Skin of body (tissue), 2 donors: ENCODE data around the gene MAS1. TPM values are rescaled to one million over a fixed set of nuclear protein-coding genes. Genes with fewer than 3 reads are reported as not detected.
"Not testable (repeated sequence)": the region's sequence is repeated elsewhere in the genome, so short reads cannot be mapped to it uniquely, and the experiment has no call there.

Experiments
- DNase-seq: peaks from one replicate; lab custom pipeline; 2025; lab: John Stamatoyannopoulos, UW
- total RNA-seq: library from RNA; depleted of rRNA; stranded (reverse); fragments of >200 nt; gene quantifications from one replicate; pipeline ENCODE4 v1.2.3, GENCODE V29; 2014

MAS1 gene
- total RNA-seq, 1 donor from 2014 or later, result under 0.01 TPM

DNA sequence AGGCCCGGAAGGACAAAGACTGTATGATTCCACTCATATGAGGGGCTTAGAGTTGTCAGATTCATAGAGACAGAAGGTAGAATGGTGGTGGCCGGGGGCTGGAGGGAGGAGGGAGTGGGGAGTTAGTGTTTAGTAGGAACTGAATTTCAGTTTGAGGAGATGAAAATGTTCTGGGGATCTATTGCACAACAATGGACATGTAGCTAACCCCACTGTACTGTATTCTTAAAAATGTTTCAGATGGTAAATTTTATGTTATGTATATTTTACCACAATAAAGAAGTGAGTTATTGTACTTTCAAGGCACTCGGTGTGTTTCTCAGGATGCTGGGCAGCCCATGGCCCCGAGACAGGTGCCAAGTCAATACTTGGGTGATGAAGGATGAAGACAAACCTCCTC lies 25.4 kb downstream of the MAS1 start:
- no peak for DNase-seq

DNA sequence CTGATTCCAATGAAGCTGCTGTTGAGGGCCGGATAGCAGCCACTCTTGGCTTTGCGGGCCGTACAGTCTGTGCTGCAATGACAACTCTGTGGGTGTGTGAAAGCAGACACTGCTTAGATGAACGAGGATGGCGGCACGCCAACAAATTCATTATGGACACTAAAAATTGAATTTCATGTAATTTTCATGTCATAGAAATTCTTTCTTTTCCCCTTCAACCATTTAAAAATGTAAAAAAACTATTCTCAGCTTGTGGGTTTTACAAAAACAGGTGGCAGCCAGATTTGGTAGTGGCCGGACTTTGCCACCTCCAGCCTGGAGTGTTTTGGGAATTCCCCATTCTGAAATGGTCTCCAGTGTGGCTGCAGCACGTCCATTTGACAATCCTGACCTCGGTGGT lies 26.0 kb downstream of the MAS1 start:
- no peak for DNase-seq

DNA sequence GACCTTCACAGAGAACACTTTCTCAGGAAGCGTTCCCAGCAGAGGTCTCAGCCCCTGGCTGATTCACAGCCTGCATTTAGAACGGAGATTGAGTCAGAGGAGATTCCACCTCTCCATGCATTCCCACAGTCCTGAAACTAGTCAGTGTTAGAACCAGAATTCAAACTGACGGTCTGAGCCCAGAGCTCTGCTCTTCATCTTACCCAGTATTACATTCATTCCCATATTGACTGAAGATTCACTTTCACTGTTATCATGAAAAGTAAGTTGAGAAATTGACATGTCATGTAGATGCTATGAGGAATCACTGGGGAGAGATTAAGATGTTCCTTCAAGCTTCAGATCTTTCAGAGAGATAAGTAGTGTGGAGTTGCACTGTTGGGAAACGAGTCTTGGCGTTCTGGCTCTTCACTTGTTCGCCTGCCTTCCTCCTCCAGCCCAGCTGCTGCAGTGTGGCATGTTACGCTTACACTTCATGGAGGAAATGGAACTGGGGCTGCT lies 28.3 kb downstream of the MAS1 start:
- no peak for DNase-seq

- no peak for DNase-seq
Observed at GRCh38 chr6:159919800-159920199, 29.0 kb downstream of the MAS1 start.

- DNase-seq, result not testable (repeated sequence)
Observed at GRCh38 chr6:159924150-159924549, 33.4 kb downstream of the MAS1 start.

DNA sequence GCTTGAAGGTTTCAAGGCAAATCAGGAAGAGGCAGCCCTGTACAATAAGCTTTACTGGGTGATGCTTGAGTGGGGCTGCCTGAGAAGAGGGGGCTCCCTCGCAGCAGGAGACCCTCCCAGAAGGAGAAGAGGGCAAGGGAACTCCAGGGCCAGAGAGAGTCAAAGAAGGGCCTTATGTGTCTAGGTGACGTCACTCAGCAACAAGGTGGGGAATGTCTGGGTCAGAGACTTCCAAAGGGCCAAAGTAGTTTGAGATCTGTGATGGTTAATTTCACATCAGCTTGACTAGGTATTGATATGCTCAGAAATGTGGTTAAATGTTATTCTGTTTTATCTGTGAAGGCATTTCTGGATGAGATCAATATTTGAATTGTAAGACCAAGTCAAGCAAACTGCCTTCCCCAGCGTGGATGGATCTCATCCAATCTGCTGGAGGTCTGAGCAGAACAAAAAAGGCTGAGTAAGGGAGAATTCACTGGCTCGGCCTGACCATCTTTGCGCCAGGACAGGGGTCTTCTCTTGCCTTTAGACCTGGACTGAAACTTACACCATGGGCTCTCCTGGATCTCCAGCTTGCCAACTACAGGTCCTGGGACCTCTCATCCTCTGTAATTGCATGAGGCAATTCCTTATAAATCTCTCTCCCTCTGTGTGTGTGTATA lies 35.9 kb downstream of the MAS1 start:
- no peak for DNase-seq

DNA sequence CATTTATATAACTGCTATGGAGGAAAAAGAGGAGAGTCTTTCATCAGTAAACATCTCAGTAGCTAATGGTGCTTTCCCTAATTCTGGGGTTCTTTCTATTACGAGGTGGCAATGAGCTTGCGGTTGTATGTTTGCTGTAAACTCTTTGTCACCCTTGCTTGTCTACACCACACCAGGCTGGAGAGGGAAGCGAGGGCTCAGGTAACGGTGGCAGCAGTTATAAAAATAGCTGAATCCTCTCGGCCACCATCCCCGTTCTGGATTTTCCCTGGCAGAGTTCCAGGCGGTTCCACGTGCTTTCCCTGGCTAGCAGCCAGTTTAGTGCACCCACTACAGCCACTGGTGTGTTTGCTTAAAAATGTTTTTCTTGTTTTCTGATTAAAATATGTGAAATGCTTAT lies 39.0 kb downstream of the MAS1 start:
- DNase-seq, result no peak

GRCh38 chr6:159931112-159931511 lies 40.3 kb downstream of the MAS1 start:
- DNase-seq, result no peak

- no peak for DNase-seq
Observed at GRCh38 chr6:159931846-159932245, 41.1 kb downstream of the MAS1 start.

DNA sequence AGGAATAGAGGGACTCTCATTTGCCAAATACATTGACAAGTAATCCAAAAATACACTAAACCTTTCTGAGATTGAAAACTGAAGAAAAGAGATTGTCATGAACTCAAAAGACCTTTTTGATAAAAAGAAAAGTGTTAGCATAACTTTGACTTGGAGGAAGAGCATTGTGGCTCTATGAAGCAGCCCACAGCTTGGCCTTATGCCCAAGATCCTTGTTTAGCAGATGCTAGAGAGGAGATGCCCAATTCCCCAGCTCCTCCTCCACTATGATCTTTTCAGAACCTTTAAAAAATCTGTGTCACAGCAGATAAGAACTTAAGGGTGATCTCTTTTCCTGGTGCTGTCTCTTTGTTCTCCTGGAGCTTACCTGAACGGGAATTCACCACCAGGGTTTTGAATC lies 42.3 kb downstream of the MAS1 start:
- no peak for DNase-seq

DNA sequence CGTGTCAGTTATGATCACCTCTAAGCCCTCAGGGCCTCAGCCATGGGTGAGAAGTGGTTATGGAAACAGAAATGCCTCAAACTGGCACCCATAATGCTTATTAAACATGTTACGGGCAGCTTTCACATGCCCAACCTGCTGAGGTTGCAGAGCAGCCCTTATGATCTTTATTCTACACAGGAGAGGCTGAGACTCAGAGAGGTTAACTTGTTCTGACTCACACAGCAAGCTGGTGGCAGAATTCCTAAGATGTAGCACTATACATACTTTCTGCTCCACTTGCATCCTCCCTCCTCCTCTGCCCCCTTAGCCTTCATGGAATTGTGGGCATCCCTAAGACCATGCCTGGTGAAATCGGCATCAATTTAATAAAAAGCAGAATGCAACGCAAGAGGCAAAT lies 43.4 kb downstream of the MAS1 start:
- DNase-seq, result no peak

- DNase-seq, result no peak
Observed at GRCh38 chr6:159935065-159935464, 44.3 kb downstream of the MAS1 start.

DNA sequence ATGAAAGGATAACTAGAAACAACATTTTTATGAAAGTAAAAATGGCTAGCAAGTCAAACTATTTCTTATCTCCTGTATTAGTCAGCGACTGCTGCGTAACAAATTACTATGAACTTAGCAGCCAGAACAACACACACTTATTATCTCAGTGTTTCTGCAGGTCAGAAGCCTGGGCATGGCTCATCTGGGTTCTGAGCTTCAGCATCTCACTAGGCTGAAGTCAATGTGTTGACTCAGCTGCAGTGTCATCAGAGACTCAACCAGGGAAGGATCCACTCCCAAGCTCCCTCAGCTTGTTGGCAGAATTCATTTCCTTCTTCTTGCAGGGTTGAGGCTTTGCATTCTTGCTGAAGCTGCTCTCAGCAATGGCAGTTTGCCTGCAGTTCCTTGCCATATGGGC lies 44.8 kb downstream of the MAS1 start:
- no peak for DNase-seq

- DNase-seq, result no peak
Observed at GRCh38 chr6:159939591-159940016, 48.8 kb downstream of the MAS1 start.

Other genes starting within 250 kb of the MAS1 start
- 71.2 TPM for gene SOD2, start 197.7 kb upstream of the MAS1 start, total RNA-seq
- gene WTAP, start 163.5 kb upstream of the MAS1 start, total RNA-seq, result 91.9 TPM
- 19.0 TPM for gene ACAT2, start 128.9 kb upstream of the MAS1 start, total RNA-seq
- 130 TPM for gene TCP1, start 101.4 kb upstream of the MAS1 start, total RNA-seq
- 40.0 TPM for gene MRPL18, start 100.5 kb upstream of the MAS1 start, total RNA-seq
- gene PNLDC1, start 90.7 kb upstream of the MAS1 start, total RNA-seq, result 0.30 TPM
- gene IGF2R, start 78.1 kb downstream of the MAS1 start, total RNA-seq, result 93.1 TPM
- gene SLC22A1, start 230.8 kb downstream of the MAS1 start, total RNA-seq, result 0.59 TPM